ENCODE data around the gene CYBB. TPM values are rescaled to one million over a fixed set of nuclear protein-coding genes. Genes with fewer than 3 reads are reported as not detected.

Gene CYBB
- total RNA-seq, 4 donors from 2014 or later = 10.2 to 36.7 (median 21.8) TPM

- no peak overlapping the region for H3K27ac ChIP-seq
- TF ChIP-seq, protein P1, sequence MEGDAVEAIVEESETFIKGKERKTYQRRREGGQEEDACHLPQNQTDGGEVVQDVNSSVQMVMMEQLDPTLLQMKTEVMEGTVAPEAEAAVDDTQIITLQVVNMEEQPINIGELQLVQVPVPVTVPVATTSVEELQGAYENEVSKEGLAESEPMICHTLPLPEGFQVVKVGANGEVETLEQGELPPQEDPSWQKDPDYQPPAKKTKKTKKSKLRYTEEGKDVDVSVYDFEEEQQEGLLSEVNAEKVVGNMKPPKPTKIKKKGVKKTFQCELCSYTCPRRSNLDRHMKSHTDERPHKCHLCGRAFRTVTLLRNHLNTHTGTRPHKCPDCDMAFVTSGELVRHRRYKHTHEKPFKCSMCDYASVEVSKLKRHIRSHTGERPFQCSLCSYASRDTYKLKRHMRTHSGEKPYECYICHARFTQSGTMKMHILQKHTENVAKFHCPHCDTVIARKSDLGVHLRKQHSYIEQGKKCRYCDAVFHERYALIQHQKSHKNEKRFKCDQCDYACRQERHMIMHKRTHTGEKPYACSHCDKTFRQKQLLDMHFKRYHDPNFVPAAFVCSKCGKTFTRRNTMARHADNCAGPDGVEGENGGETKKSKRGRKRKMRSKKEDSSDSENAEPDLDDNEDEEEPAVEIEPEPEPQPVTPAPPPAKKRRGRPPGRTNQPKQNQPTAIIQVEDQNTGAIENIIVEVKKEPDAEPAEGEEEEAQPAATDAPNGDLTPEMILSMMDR (IDR thresholded peaks at IDR 0.05) = no peak
- no peaks in the 10 kb centered on the region for H3K36me3 ChIP-seq
- no peak for DNase-seq
- H3K27me3 ChIP-seq = no peaks in the 10 kb centered on the region
- no peaks in the 10 kb centered on the region for H3K4me1 ChIP-seq
- intact Hi-C loops (cut with DNase I; ENCODE audit: low total_unique reads) = no loop called here
- H3K4me3 ChIP-seq = no peak overlapping the region
- no peaks in the 10 kb centered on the region for H3K9me3 ChIP-seq
Measured at GRCh38 chrX:37809970-37810369, 30.1 kb downstream of the CYBB start.

DNA sequence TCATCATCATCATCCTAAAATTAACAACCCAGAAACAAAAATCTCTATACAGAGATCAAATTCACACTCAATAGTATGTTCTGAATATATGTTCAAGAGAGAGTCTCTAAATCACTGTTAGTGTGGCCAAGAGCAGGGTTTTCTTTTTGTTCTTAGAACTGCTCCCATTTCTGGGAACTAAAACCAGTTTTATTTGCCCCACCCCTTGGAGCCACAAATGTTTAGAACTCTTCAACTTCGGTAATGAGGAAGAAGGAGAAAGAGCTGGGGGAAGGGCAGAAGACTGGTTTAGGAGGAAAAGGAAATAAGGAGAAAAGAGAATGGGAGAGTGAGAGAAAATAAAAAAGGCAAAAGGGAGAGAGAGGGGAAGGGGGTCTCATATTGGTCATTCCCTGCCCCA lies 32.3 kb downstream of the CYBB start:
- no peak overlapping the region for H3K27ac ChIP-seq
- TF ChIP-seq, protein P1 (IDR thresholded peaks at IDR 0.05) = no peak
- no peak for TF ChIP-seq POLR2A (IDR thresholded peaks at IDR 0.05)
- DNase-seq = no peak
- H3K4me3 ChIP-seq = no peak overlapping the region
- intact Hi-C loops (cut with DNase I; ENCODE audit: low total_unique reads) = no loop called here
- no peaks in the 10 kb centered on the region for H3K9me3 ChIP-seq
- no peaks in the 10 kb centered on the region for H3K4me1 ChIP-seq
- no peaks in the 10 kb centered on the region for H3K27me3 ChIP-seq
- no peaks in the 10 kb centered on the region for H3K36me3 ChIP-seq

- Histone ChIP-seq H3K4me3 (no peak overlapping the region), H3K36me3 (no peaks in the 10 kb centered on the region), H3K27me3 (no peaks in the 10 kb centered on the region), H3K27ac (no peak overlapping the region), H3K4me1 (no peaks in the 10 kb centered on the region), H3K9me3 (no peaks in the 10 kb centered on the region)
- intact Hi-C loops (cut with DNase I; ENCODE audit: low total_unique reads) = no loop called here
- no peak for TF ChIP-seq POLR2A (IDR thresholded peaks at IDR 0.05)
- TF ChIP-seq, protein P1 (IDR thresholded peaks at IDR 0.05) = no peak
- no peak for DNase-seq
Measured at GRCh38 chrX:37813570-37813969, 33.7 kb downstream of the CYBB start.

- DNase-seq = no peak
- H3K4me3 ChIP-seq = no peak overlapping the region
- H3K27me3 ChIP-seq = no peaks in the 10 kb centered on the region
- TF ChIP-seq, protein P1 (IDR thresholded peaks at IDR 0.05) = no peak
- no peak for TF ChIP-seq POLR2A (IDR thresholded peaks at IDR 0.05)
- no peaks in the 10 kb centered on the region for H3K9me3 ChIP-seq
- no peaks in the 10 kb centered on the region for H3K36me3 ChIP-seq
- H3K4me1 ChIP-seq = no peaks in the 10 kb centered on the region
- no peak overlapping the region for H3K27ac ChIP-seq
- intact Hi-C loops (cut with DNase I; ENCODE audit: low total_unique reads) = no loop called here
Measured at GRCh38 chrX:37815366-37815765, 35.5 kb downstream of the CYBB start.

GRCh38 chrX:37816766-37817165 lies 36.9 kb downstream of the CYBB start:
- intact Hi-C loops (cut with DNase I; ENCODE audit: low total_unique reads) = no loop called here

More at GRCh38 chrX:37816766-37817165, 36.9 kb downstream of the CYBB start:
- H3K9me3 ChIP-seq = no peaks in the 10 kb centered on the region
- no peaks in the 10 kb centered on the region for H3K27me3 ChIP-seq
- no peak for DNase-seq
- H3K4me3 ChIP-seq = no peak overlapping the region
- TF ChIP-seq POLR2A (IDR thresholded peaks at IDR 0.05) = no peak
- TF ChIP-seq, protein P1 (IDR thresholded peaks at IDR 0.05) = no peak
- H3K4me1 ChIP-seq = no peaks in the 10 kb centered on the region
- H3K36me3 ChIP-seq = no peaks in the 10 kb centered on the region
- no peak overlapping the region for H3K27ac ChIP-seq

Data from uterus (tissue), 4 donors.